ENCODE data around the gene KIT. TPM values are rescaled to one million over a fixed set of nuclear protein-coding genes. Genes with fewer than 3 reads are reported as not detected.

The KIT gene
- polyA plus RNA-seq, 4 donors, result 0.22 to 14.7 (median 2.2) TPM

GRCh38 chr4:54717694-54718093 is 59.9 kb downstream of the KIT start:
- H3K27ac ChIP-seq (ENCODE audit: low read depth in 1 of 3, low read length in 2 of 3), result no peak overlapping the region
- 70 to 82% (median 74%) methylated on average over 3 of the region's 3 CpGs for WGBS, 3 donors
- FAIRE-seq, result no peak
- no peaks in the 10 kb centered on the region for H3K27me3 ChIP-seq (ENCODE audit: control insufficient read depth in 3 of 3, insufficient read depth in 3 of 3, low read length in 3 of 3)
- no peaks in the 10 kb centered on the region for H3K4me1 ChIP-seq (ENCODE audit: control insufficient read depth in 3 of 3, insufficient read depth in 2 of 3, low read depth in 1 of 3, low read length in 2 of 3)
- no peak overlapping the region for H3K4me3 ChIP-seq (ENCODE audit: low read depth in 1 of 3, low read length in 3 of 3)
- no peak for DNase-seq
- H3K9me3 ChIP-seq (ENCODE audit: control insufficient read depth in 2 of 2, insufficient read depth in 1 of 2, low read depth in 1 of 2, low read length in 1 of 2), result no peaks in the 10 kb centered on the region
- no peaks in the 10 kb centered on the region for H3K36me3 ChIP-seq (ENCODE audit: control insufficient read depth in 3 of 3, insufficient read depth in 2 of 3, low read depth in 1 of 3, low read length in 3 of 3)

- Histone ChIP-seq H3K4me3 (ENCODE audit: low read depth in 1 of 3, low read length in 3 of 3) (no peak overlapping the region), H3K9me3 (ENCODE audit: control insufficient read depth in 2 of 2, insufficient read depth in 1 of 2, low read depth in 1 of 2, low read length in 1 of 2) (no peaks in the 10 kb centered on the region), H3K27ac (ENCODE audit: low read depth in 1 of 3, low read length in 2 of 3) (no peak overlapping the region), H3K36me3 (ENCODE audit: control insufficient read depth in 3 of 3, insufficient read depth in 2 of 3, low read depth in 1 of 3, low read length in 3 of 3) (no peaks in the 10 kb centered on the region), H3K4me1 (ENCODE audit: control insufficient read depth in 3 of 3, insufficient read depth in 2 of 3, low read depth in 1 of 3, low read length in 2 of 3) (no peaks in the 10 kb centered on the region), H3K27me3 (ENCODE audit: control insufficient read depth in 3 of 3, insufficient read depth in 3 of 3, low read length in 3 of 3) (no peaks in the 10 kb centered on the region)
- FAIRE-seq, result no peak
- DNase-seq, result no peak
- 71 to 88% (median 75%) methylated on average over 3 of the region's 3 CpGs for WGBS, 3 donors
Observed at GRCh38 chr4:54719378-54719777, 61.6 kb downstream of the KIT start.

- no peaks in the 10 kb centered on the region for H3K4me1 ChIP-seq (ENCODE audit: control insufficient read depth in 3 of 3, insufficient read depth in 2 of 3, low read depth in 1 of 3, low read length in 2 of 3)
- no peak overlapping the region for H3K4me3 ChIP-seq (ENCODE audit: low read depth in 1 of 3, low read length in 3 of 3)
- no peaks in the 10 kb centered on the region for H3K9me3 ChIP-seq (ENCODE audit: control insufficient read depth in 2 of 2, insufficient read depth in 1 of 2, low read depth in 1 of 2, low read length in 1 of 2)
- H3K36me3 ChIP-seq (ENCODE audit: control insufficient read depth in 3 of 3, insufficient read depth in 2 of 3, low read depth in 1 of 3, low read length in 3 of 3), result no peaks in the 10 kb centered on the region
- no peak overlapping the region for H3K27ac ChIP-seq (ENCODE audit: low read depth in 1 of 3, low read length in 2 of 3)
- no peaks in the 10 kb centered on the region for H3K27me3 ChIP-seq (ENCODE audit: control insufficient read depth in 3 of 3, insufficient read depth in 3 of 3, low read length in 3 of 3)
- FAIRE-seq, result no peak
- DNase-seq, result peak; percentile 21 to 28
- WGBS, 3 donors, result 37 to 75% (median 50%) methylated on average over 3 of the region's 3 CpGs
Observed at GRCh38 chr4:54723220-54723619, 65.5 kb downstream of the KIT start.

- no peak overlapping the region for H3K4me3 ChIP-seq (ENCODE audit: low read depth in 1 of 3, low read length in 3 of 3)
- H3K36me3 ChIP-seq (ENCODE audit: control insufficient read depth in 3 of 3, insufficient read depth in 2 of 3, low read depth in 1 of 3, low read length in 3 of 3), result no peaks in the 10 kb centered on the region
- no peaks in the 10 kb centered on the region for H3K27me3 ChIP-seq (ENCODE audit: control insufficient read depth in 3 of 3, insufficient read depth in 3 of 3, low read length in 3 of 3)
- H3K4me1 ChIP-seq (ENCODE audit: control insufficient read depth in 3 of 3, insufficient read depth in 2 of 3, low read depth in 1 of 3, low read length in 2 of 3), result no peaks in the 10 kb centered on the region
- H3K27ac ChIP-seq (ENCODE audit: low read depth in 1 of 3, low read length in 2 of 3), result no peak overlapping the region
- FAIRE-seq (no peak), DNase-seq (no peak)
- H3K9me3 ChIP-seq (ENCODE audit: control insufficient read depth in 2 of 2, insufficient read depth in 1 of 2, low read depth in 1 of 2, low read length in 1 of 2), result no peaks in the 10 kb centered on the region
- WGBS, 3 donors, result 89 to 98% (median 97%) methylated on average over 3 of the region's 3 CpGs
Observed at GRCh38 chr4:54723820-54724219, 66.1 kb downstream of the KIT start.

GRCh38 chr4:54726907-54727306 is 69.2 kb downstream of the KIT start:
- no peak for DNase-seq
- Histone ChIP-seq H3K4me3 (ENCODE audit: low read depth in 1 of 3, low read length in 3 of 3) (no peak overlapping the region), H3K27me3 (ENCODE audit: control insufficient read depth in 3 of 3, insufficient read depth in 3 of 3, low read length in 3 of 3) (no peaks in the 10 kb centered on the region), H3K27ac (ENCODE audit: low read depth in 1 of 3, low read length in 2 of 3) (no peak overlapping the region), H3K4me1 (ENCODE audit: control insufficient read depth in 3 of 3, insufficient read depth in 2 of 3, low read depth in 1 of 3, low read length in 2 of 3) (no peaks in the 10 kb centered on the region), H3K36me3 (ENCODE audit: control insufficient read depth in 3 of 3, insufficient read depth in 2 of 3, low read depth in 1 of 3, low read length in 3 of 3) (no peaks in the 10 kb centered on the region), H3K9me3 (ENCODE audit: control insufficient read depth in 2 of 2, insufficient read depth in 1 of 2, low read depth in 1 of 2, low read length in 1 of 2) (no peaks in the 10 kb centered on the region)
- WGBS, 3 donors, result 83 to 93% (median 87%) methylated on average over 2 of the region's 2 CpGs
- FAIRE-seq, result no peak

- Histone ChIP-seq H3K27ac (ENCODE audit: low read depth in 1 of 3, low read length in 2 of 3) (no peak overlapping the region), H3K4me1 (ENCODE audit: control insufficient read depth in 3 of 3, insufficient read depth in 2 of 3, low read depth in 1 of 3, low read length in 2 of 3) (no peaks in the 10 kb centered on the region), H3K4me3 (ENCODE audit: low read depth in 1 of 3, low read length in 3 of 3) (no peak overlapping the region), H3K9me3 (ENCODE audit: control insufficient read depth in 2 of 2, insufficient read depth in 1 of 2, low read depth in 1 of 2, low read length in 1 of 2) (no peaks in the 10 kb centered on the region), H3K36me3 (ENCODE audit: control insufficient read depth in 3 of 3, insufficient read depth in 2 of 3, low read depth in 1 of 3, low read length in 3 of 3) (no peaks in the 10 kb centered on the region), H3K27me3 (ENCODE audit: control insufficient read depth in 3 of 3, insufficient read depth in 3 of 3, low read length in 3 of 3) (no peaks in the 10 kb centered on the region)
- no peak for FAIRE-seq
- DNase-seq, result no peak
- WGBS, 3 donors, result 64 to 92% (median 83%) methylated on average over 2 of the region's 2 CpGs
Observed at GRCh38 chr4:54727346-54727745, 69.6 kb downstream of the KIT start.

GRCh38 chr4:54728368-54728767 is 70.6 kb downstream of the KIT start:
- H3K36me3 ChIP-seq (ENCODE audit: control insufficient read depth in 3 of 3, insufficient read depth in 2 of 3, low read depth in 1 of 3, low read length in 3 of 3), result no peaks in the 10 kb centered on the region
- DNase-seq (no peak), FAIRE-seq (no peak)
- no peak overlapping the region for H3K27ac ChIP-seq (ENCODE audit: low read depth in 1 of 3, low read length in 2 of 3)
- 76 to 81% (median 78%) methylated on average over 3 of the region's 3 CpGs for WGBS, 3 donors
- no peak overlapping the region for H3K4me3 ChIP-seq (ENCODE audit: low read depth in 1 of 3, low read length in 3 of 3)
- no peaks in the 10 kb centered on the region for H3K4me1 ChIP-seq (ENCODE audit: control insufficient read depth in 3 of 3, insufficient read depth in 2 of 3, low read depth in 1 of 3, low read length in 2 of 3)
- no peaks in the 10 kb centered on the region for H3K27me3 ChIP-seq (ENCODE audit: control insufficient read depth in 3 of 3, insufficient read depth in 3 of 3, low read length in 3 of 3)
- H3K9me3 ChIP-seq (ENCODE audit: control insufficient read depth in 2 of 2, insufficient read depth in 1 of 2, low read depth in 1 of 2, low read length in 1 of 2), result no peaks in the 10 kb centered on the region

GRCh38 chr4:54729256-54729655 is 71.5 kb downstream of the KIT start:
- no peaks in the 10 kb centered on the region for H3K27me3 ChIP-seq (ENCODE audit: control insufficient read depth in 3 of 3, insufficient read depth in 3 of 3, low read length in 3 of 3)
- FAIRE-seq, result no peak
- 67 to 73% (median 69%) methylated on average over 1 of the region's 1 CpG for WGBS, 3 donors

GRCh38 chr4:54730581-54730980 is 72.8 kb downstream of the KIT start:
- Histone ChIP-seq H3K36me3 (ENCODE audit: control insufficient read depth in 3 of 3, insufficient read depth in 2 of 3, low read depth in 1 of 3, low read length in 3 of 3) (no peaks in the 10 kb centered on the region), H3K27me3 (ENCODE audit: control insufficient read depth in 3 of 3, insufficient read depth in 3 of 3, low read length in 3 of 3) (no peaks in the 10 kb centered on the region), H3K4me1 (ENCODE audit: control insufficient read depth in 3 of 3, insufficient read depth in 2 of 3, low read depth in 1 of 3, low read length in 2 of 3) (no peaks in the 10 kb centered on the region), H3K9me3 (ENCODE audit: control insufficient read depth in 2 of 2, insufficient read depth in 1 of 2, low read depth in 1 of 2, low read length in 1 of 2) (no peaks in the 10 kb centered on the region), H3K4me3 (ENCODE audit: low read depth in 1 of 3, low read length in 3 of 3) (no peak overlapping the region), H3K27ac (ENCODE audit: low read depth in 1 of 3, low read length in 2 of 3) (no peak overlapping the region)
- no peak for FAIRE-seq
- no peak for DNase-seq
- 65 to 80% (median 79%) methylated on average over 3 of the region's 3 CpGs for WGBS, 3 donors

More at GRCh38 chr4:54729256-54729655, 71.5 kb downstream of the KIT start:
- Histone ChIP-seq H3K36me3 (ENCODE audit: control insufficient read depth in 3 of 3, insufficient read depth in 2 of 3, low read depth in 1 of 3, low read length in 3 of 3) (no peaks in the 10 kb centered on the region), H3K27ac (ENCODE audit: low read depth in 1 of 3, low read length in 2 of 3) (no peak overlapping the region), H3K4me1 (ENCODE audit: control insufficient read depth in 3 of 3, insufficient read depth in 2 of 3, low read depth in 1 of 3, low read length in 2 of 3) (no peaks in the 10 kb centered on the region), H3K9me3 (ENCODE audit: control insufficient read depth in 2 of 2, insufficient read depth in 1 of 2, low read depth in 1 of 2, low read length in 1 of 2) (no peaks in the 10 kb centered on the region), H3K4me3 (ENCODE audit: low read depth in 1 of 3, low read length in 3 of 3) (no peak overlapping the region)
- DNase-seq, result no peak

Measured in small intestine (tissue), 7 donors.